ENCODE data around the gene TSPOAP1. TPM values are rescaled to one million over a fixed set of nuclear protein-coding genes. Genes with fewer than 3 reads are reported as not detected.

The TSPOAP1 gene
- total RNA-seq, 2 donors from 2014 or later, result 31.3 to 36.8 TPM

GRCh38 chr17:58309918-58310259 lies 18.7 kb downstream of the TSPOAP1 start:
- Mint-ChIP-seq H3K4me1 (no peaks in the 10 kb centered on the region), H3K4me3 (no peak overlapping the region), H3K9me3 (no peaks in the 10 kb centered on the region), H3K27me3 (ENCODE audit: insufficient read depth) (no peaks in the 10 kb centered on the region), H3K27ac (no peak overlapping the region), H3K36me3 (ENCODE audit: low read depth) (peaks cover 7% of the 10 kb centered on the region)
- Histone ChIP-seq H3K36me3 (ENCODE audit: control insufficient read depth, insufficient read depth, low read length) (no peaks in the 10 kb centered on the region), H3K9me3 (ENCODE audit: control insufficient read depth, low read length) (no peaks in the 10 kb centered on the region), H3K4me1 (ENCODE audit: control insufficient read depth, insufficient read depth, low read length) (no peaks in the 10 kb centered on the region), H3K4me3 (ENCODE audit: low read length) (no peak overlapping the region), H3K27me3 (ENCODE audit: control insufficient read depth, insufficient read depth, low read length, poor library complexity, severe bottlenecking) (no peaks in the 10 kb centered on the region), H3K27ac (ENCODE audit: low read depth, low read length) (no peak overlapping the region), H3K9ac (ENCODE audit: extremely low read depth, low read length, poor library complexity, severe bottlenecking) (no peak overlapping the region)
- no peak for DNase-seq
- TF ChIP-seq CTCF (conservative IDR thresholded peaks at IDR 0.05), result no peak
- WGBS, 2 experiments (ENCODE audit: insufficient coverage in 1 of 2, insufficient read length in 1 of 2), result 92% methylated on average over 5 of the region's 5 CpGs; no CpG with 5 or more reads in 1 of the 2 experiments

- Mint-ChIP-seq H3K9me3 (no peaks in the 10 kb centered on the region), H3K4me1 (no peaks in the 10 kb centered on the region), H3K27me3 (ENCODE audit: insufficient read depth) (no peaks in the 10 kb centered on the region), H3K27ac (no peak overlapping the region), H3K36me3 (ENCODE audit: low read depth) (peaks cover 3% of the 10 kb centered on the region), H3K4me3 (no peak overlapping the region)
- no peaks in the 10 kb centered on the region for H3K36me3 ChIP-seq (ENCODE audit: control insufficient read depth, insufficient read depth, low read length)
- WGBS, 2 experiments (ENCODE audit: insufficient coverage in 1 of 2, insufficient read length in 1 of 2), result 75 to 88% methylated on average over 11 to 21 of the region's 21 CpGs
- no peak overlapping the region for H3K9ac ChIP-seq (ENCODE audit: extremely low read depth, low read length, poor library complexity, severe bottlenecking)
- H3K27ac ChIP-seq (ENCODE audit: low read depth, low read length), result no peak overlapping the region
- DNase-seq, result no peak
- no peaks in the 10 kb centered on the region for H3K27me3 ChIP-seq (ENCODE audit: control insufficient read depth, insufficient read depth, low read length, poor library complexity, severe bottlenecking)
- no peaks in the 10 kb centered on the region for H3K4me1 ChIP-seq (ENCODE audit: control insufficient read depth, insufficient read depth, low read length)
- H3K9me3 ChIP-seq (ENCODE audit: control insufficient read depth, low read length), result no peaks in the 10 kb centered on the region
- no peak overlapping the region for H3K4me3 ChIP-seq (ENCODE audit: low read length)
- TF ChIP-seq CTCF (conservative IDR thresholded peaks at IDR 0.05), result no peak
These were observed 19.3 kb downstream of the TSPOAP1 start for GRCh38 chr17:58308985-58309917.

- Histone ChIP-seq H3K4me3 (ENCODE audit: low read length) (no peak overlapping the region), H3K27ac (ENCODE audit: low read depth, low read length) (no peak overlapping the region), H3K36me3 (ENCODE audit: control insufficient read depth, insufficient read depth, low read length) (no peaks in the 10 kb centered on the region), H3K27me3 (ENCODE audit: control insufficient read depth, insufficient read depth, low read length, poor library complexity, severe bottlenecking) (no peaks in the 10 kb centered on the region), H3K9me3 (ENCODE audit: control insufficient read depth, low read length) (no peaks in the 10 kb centered on the region), H3K9ac (ENCODE audit: extremely low read depth, low read length, poor library complexity, severe bottlenecking) (no peak overlapping the region), H3K4me1 (ENCODE audit: control insufficient read depth, insufficient read depth, low read length) (no peaks in the 10 kb centered on the region)
- DNase-seq, result peak; percentile 96
- TF ChIP-seq CTCF (conservative IDR thresholded peaks at IDR 0.05), result peak; percentile 84
- H3K9me3 Mint-ChIP-seq, result no peaks in the 10 kb centered on the region
- no peaks in the 10 kb centered on the region for H3K27me3 Mint-ChIP-seq (ENCODE audit: insufficient read depth)
- WGBS, 2 experiments (ENCODE audit: insufficient coverage in 1 of 2, insufficient read length in 1 of 2), result 85 to 87% methylated on average over 23 to 32 of the region's 32 CpGs
- no peak overlapping the region for H3K4me3 Mint-ChIP-seq
- H3K27ac Mint-ChIP-seq, result no peak overlapping the region
- peaks cover 3% of the 10 kb centered on the region for H3K36me3 Mint-ChIP-seq (ENCODE audit: low read depth)
- no peaks in the 10 kb centered on the region for H3K4me1 Mint-ChIP-seq
These were observed 20.2 kb downstream of the TSPOAP1 start for GRCh38 chr17:58308173-58308984.
